HepG2 (cell line): Measurements from ENCODE around the gene RNU2-63P. TPM values are rescaled to one million over a fixed set of nuclear protein-coding genes. Genes with fewer than 3 reads are reported as not detected.
A peak's percentile ranks its signal among the peaks of the same experiment; 100 is the strongest.

ENCODE experiments used
- ATAC-seq: fragments of 200-7000 bp; cut with Tn5 transposase; 3 replicates; pipeline ENCODE4 v1.9.1; 2020; ENCODE audit warnings: mild to moderate bottlenecking, moderate library complexity
- BruUV-seq: library from RNA; stranded (reverse); fragments of 400-500 nt; replicated peaks from 2 replicates; lab custom pipeline; 2021; lab: Mats Ljungman, UMichigan
- CTCF ChIA-PET: fragments of 300-600 bp; formaldehyde crosslinking; extraction: SDS; loops from one replicate; lab custom pipeline; 2021; ENCODE audit warnings: low total read pairs, inconsistent platforms, low intra/inter-chr PET ratio; lab: Yijun Ruan, JAX
- POLR2A ChIA-PET: fragments of 350-600 bp; sonication (Branson Sonifier 250); formaldehyde crosslinking; loops from one replicate; lab custom pipeline; 2020; ENCODE audit warnings: antibody characterized with exemption, inconsistent platforms; lab: Yijun Ruan, JAX
- DNase-seq: peaks from one replicate; pipeline ENCODE4 v3.0.0-alpha.2; 2015; ENCODE audit warnings: low spot score
- FAIRE-seq: peaks from 3 replicates; lab custom pipeline; 2011; peaks lifted over from hg19 to GRCh38; lab: Jason Lieb, UNC
- H2AFZ ChIP-seq: one replicate; pipeline ENCODE4 v1.6.1; 2011; ENCODE audit warnings: low read length, inconsistent platforms
- H3K27ac ChIP-seq: fragments of 300-600 bp; 3 replicates; pipeline ENCODE4 v1.8.0; 2011; ENCODE audit warnings: mixed run types, mild to moderate bottlenecking, mixed read lengths, low read length, inconsistent platforms; ENCODE audit not compliant: insufficient read depth; ENCODE audit errors: extremely low read length
- H3K27me3 ChIP-seq, 2 experiments: fragments of 200-600 bp in 1 of 2; 2 replicates in 1 of 2; 3 replicates in 1 of 2; pipeline versions ENCODE4 v1.6.0 to v1.8.0; 2011; ENCODE audit warnings: low read length in 2 of 2, mild to moderate bottlenecking in 2 of 2, moderate library complexity in 2 of 2, inconsistent platforms in 1 of 2; ENCODE audit not compliant: insufficient read depth in 2 of 2, control insufficient read depth in 1 of 2
- H3K36me3 ChIP-seq, 2 experiments: fragments of 200-600 bp in 1 of 2; replicated peaks in 1 of 2; 2 replicates in 1 of 2; 3 replicates in 1 of 2; pipeline versions ENCODE4 v1.5.1 to v1.8.0; 2011; ENCODE audit warnings: low read length in 2 of 2, inconsistent platforms in 1 of 2; ENCODE audit not compliant: insufficient read depth in 2 of 2, control insufficient read depth in 1 of 2
- H3K4me1 ChIP-seq: 2 replicates; pipeline ENCODE4 v1.5.1; 2012; ENCODE audit warnings: low read length, inconsistent platforms; ENCODE audit not compliant: insufficient read depth
- H3K4me2 ChIP-seq: 2 replicates; pipeline ENCODE4 v1.6.0; 2011; ENCODE audit warnings: low read depth, low read length, inconsistent platforms
- H3K4me3 ChIP-seq, 3 experiments: fragments of 200-600 bp in 1 of 3; sonication (generic), shearing (Covaris generic) in 1 of 3; replicated peaks in 1 of 3; 2 replicates each; pipeline ENCODE4 v1.5.1; 2011 to 2016; ENCODE audit warnings: low read length in 3 of 3, inconsistent platforms in 2 of 3, low read depth in 2 of 3, mild to moderate bottlenecking in 2 of 3, control low read depth in 1 of 3, mixed read lengths in 1 of 3; ENCODE audit not compliant: insufficient read depth in 1 of 3
- H3K79me2 ChIP-seq: one replicate; pipeline ENCODE4 v1.6.1; 2011; ENCODE audit warnings: low read length, inconsistent platforms; ENCODE audit not compliant: insufficient read depth
- H3K9ac ChIP-seq: 2 replicates; pipeline ENCODE4 v1.6.0; 2011; ENCODE audit warnings: mild to moderate bottlenecking, low read depth, low read length, inconsistent platforms; ENCODE audit not compliant: insufficient read depth
- H3K9me3 ChIP-seq: 2 replicates; pipeline ENCODE4 v1.5.1; 2012; ENCODE audit warnings: mild to moderate bottlenecking, low read length
- H4K20me1 ChIP-seq: 2 replicates; pipeline ENCODE4 v1.6.0; 2011; ENCODE audit warnings: inconsistent platforms, mild to moderate bottlenecking, low read length, moderate library complexity; ENCODE audit not compliant: insufficient read depth
- HCFC1 ChIP-seq: fragments of 150-350 bp; IDR thresholded peaks from 2 replicates; pipeline ENCODE4 v1.6.1; 2014; ENCODE audit warnings: low read depth, low read length
- USF2 ChIP-seq, 2 experiments: sonication (generic) in 1 of 2; formaldehyde crosslinking in 1 of 2; IDR thresholded peaks; 2 replicates each; pipeline versions ENCODE4 v1.5.1 to v1.6.1; 2011 to 2020; ENCODE audit warnings: borderline replicate concordance in 1 of 2, low read depth in 1 of 2, low read length in 1 of 2, mild to moderate bottlenecking in 1 of 2, missing genetic modification reagents in 1 of 2, moderate library complexity in 1 of 2
- ZGPAT ChIP-seq: IDR thresholded peaks from 2 replicates; pipeline ENCODE4 v1.6.1; 2016; ENCODE audit warnings: mild to moderate bottlenecking
- WGBS: methylation state at CpG from one replicate; pipeline ENCODE4 v1.1.6; 2017; ENCODE audit warnings: low lambda C conversion rate; 5-methylcytosine and 5-hydroxymethylcytosine counted together
- in situ Hi-C: cut with HindIII; loops from 2 replicates; pipeline ENCODE4 v1.10.0; 2017; ENCODE audit warnings: low pct_unique_long_range_greater_than_20kb; ENCODE audit not compliant: extremely low pct_ligation_motif_present
- intact Hi-C: fragments of 100-400 bp; cut with micrococcal nuclease; formaldehyde crosslinking; loops from one replicate; pipeline ENCODE4 v1.10.0; 2022; ENCODE audit not compliant: unreplicated experiment
- polyA plus RNA-seq, 8 experiments: library from polyadenylated mRNA; depleted of rRNA in 3 of 8; stranded (reverse) in 7 of 8; unstranded in 1 of 8; fragments of >200 nt; fragmentation: Illumina TruSeq in 4 of 8; extraction: Trizol in 4 of 8; gene quantifications; 2 replicates each; pipeline versions ENCODE4 v1.2.1 to v1.2.3, GENCODE V29; 2011 to 2016; ENCODE audit warnings: low read depth in 4 of 8, missing spikeins in 1 of 8, mixed read lengths in 1 of 8; ENCODE audit not compliant: insufficient read depth in 1 of 8
- total RNA-seq, 5 experiments: library from RNA; depleted of rRNA; stranded (reverse); fragments of >200 nt; fragmentation: Illumina TruSeq; extraction: Trizol; gene quantifications; 2 replicates each; pipeline ENCODE4 v1.2.3, GENCODE V29; 2016; ENCODE audit warnings: low read depth in 1 of 5

Gene RNU2-63P
- total and polyA plus RNA-seq, 2 of the 13 experiments (the other 11 are each of a cell fraction or from before 2014, with no cell fraction given): 6.8 TPM; not detected in 1

GRCh38 chr2:88019985-88020384, 3.6 kb upstream of the RNU2-63P start:
- Histone ChIP-seq H3K9me3 (no peaks in the 10 kb centered on the region), H3K4me2 (no peak overlapping the region), H3K79me2 (no peaks in the 10 kb centered on the region), H3K36me3 (no peaks in the 10 kb centered on the region), H2AFZ (no peak overlapping the region), H3K4me1 (peaks cover 46% of the 10 kb centered on the region), H4K20me1 (no peaks in the 10 kb centered on the region), H3K27me3 (no peaks in the 10 kb centered on the region; a peak in 1 of 5 replicates), H3K4me3 (no peak overlapping the region), H3K27ac (no peak overlapping the region), H3K9ac (no peak overlapping the region)
- DNase-seq (no peak), ATAC-seq (no peak), FAIRE-seq (no peak)
- TF ChIP-seq ZGPAT (CRISPR knock-in tag) (no peak), HCFC1 (no peak), USF2 (IDR thresholded peaks at IDR 0.05; ENCODE audit: low read depth, low read length) (peak; percentile 37; the same call in 1 of the 2 replicates), USF2 (CRISPR knock-in tag; IDR thresholded peaks at IDR 0.05; ENCODE audit: borderline replicate concordance) (no peak; the same call in 1 of the 2 replicates)
- BruUV-seq: no TSS peak
- intact Hi-C loops (loop anchor here (5.0 kb wide), 1 partner anchor 107 kb away; the partner anchor contains the start of gene FABP1), in situ Hi-C loops (no loop called here)
- WGBS: 94% methylated on average over 3 of the region's 3 CpGs
- ChIA-PET POLR2A (no interaction called here), CTCF (no interaction called here)
